Smooth muscle cell (in vitro differentiated cells): ENCODE measurements around the gene TNNC2. TPM values are rescaled to one million over a fixed set of nuclear protein-coding genes. Genes with fewer than 3 reads are reported as not detected.

Experiments
- DNase-seq: peaks from one replicate; lab custom pipeline; 2025; ENCODE audit not compliant: unreplicated experiment; lab: John Stamatoyannopoulos, UW
- H2AFZ ChIP-seq: fragments of 200-600 bp; sonication (generic); 2 replicates; pipeline ENCODE4 v1.6.0; 2016; ENCODE audit warnings: antibody characterized with exemption, low read depth, mild to moderate bottlenecking
- H3F3A ChIP-seq: fragments of 200-600 bp; sonication (generic); 2 replicates; pipeline ENCODE4 v1.6.0; 2017; ENCODE audit warnings: antibody characterized with exemption, low read depth
- H3K27ac ChIP-seq: fragments of 200-600 bp; sonication (generic); 2 replicates; pipeline ENCODE4 v1.5.1; 2016; ENCODE audit warnings: low read depth, mild to moderate bottlenecking
- H3K27me3 ChIP-seq: fragments of 200-600 bp; sonication (generic); 2 replicates; pipeline ENCODE4 v1.6.1; 2016; ENCODE audit warnings: low read depth, mild to moderate bottlenecking
- H3K36me3 ChIP-seq: fragments of 200-600 bp; sonication (generic); 2 replicates; pipeline ENCODE4 v1.5.1; 2016; ENCODE audit warnings: low read depth
- H3K4me1 ChIP-seq: fragments of 200-600 bp; sonication (generic); 2 replicates; pipeline ENCODE4 v1.5.1; 2016; ENCODE audit warnings: low read depth
- H3K4me2 ChIP-seq: fragments of 200-600 bp; sonication (generic); 2 replicates; pipeline ENCODE4 v1.6.0; 2016; ENCODE audit warnings: mild to moderate bottlenecking
- H3K4me3 ChIP-seq: fragments of 200-600 bp; sonication (generic); 2 replicates; pipeline ENCODE4 v1.5.1; 2016; ENCODE audit warnings: mild to moderate bottlenecking
- H3K79me2 ChIP-seq: fragments of 200-600 bp; sonication (generic); 2 replicates; pipeline ENCODE4 v1.6.0; 2016; ENCODE audit warnings: low read depth, mild to moderate bottlenecking
- H3K9ac ChIP-seq: fragments of 200-600 bp; sonication (generic); 2 replicates; pipeline ENCODE4 v1.6.0; 2016; ENCODE audit warnings: low read depth
- H3K9me3 ChIP-seq: fragments of 200-600 bp; sonication (generic); replicated peaks from 2 replicates; pipeline ENCODE4 v1.5.1; 2016; ENCODE audit warnings: low read depth
- H4K20me1 ChIP-seq: fragments of 200-600 bp; sonication (generic); 2 replicates; pipeline ENCODE4 v1.6.0; 2016; ENCODE audit warnings: low read depth
- WGBS: methylation state at CpG from one replicate; pipeline ENCODE4 v1.1.7; 2016; ENCODE audit warnings: low lambda C conversion rate; 5-methylcytosine and 5-hydroxymethylcytosine counted together
- polyA plus RNA-seq: library from polyadenylated mRNA; unstranded; fragments of >200 nt; fragmentation: Nextera tagmentation; extraction: Ambion mirVana; gene quantifications from 2 replicates; pipeline ENCODE4 v1.2.1, GENCODE V29; 2016
- total RNA-seq: library from RNA; depleted of rRNA; stranded (reverse); fragments of >200 nt; gene quantifications from 2 replicates; pipeline ENCODE4 v1.2.3, GENCODE V29; 2014
- TF ChIP-seq, protein P1 (sequence below): fragments of 200-600 bp; sonication (generic); IDR thresholded peaks from 2 replicates; pipeline ENCODE4 v1.5.1; 2017; ENCODE audit warnings: borderline replicate concordance, mild to moderate bottlenecking, antibody characterized with exemption; ENCODE audit not compliant: insufficient read depth, poor library complexity, severe bottlenecking

TNNC2 gene
- total and polyA plus RNA-seq, 2 experiments from 2014 or later = 0.78 to 1.7 TPM

DNA sequence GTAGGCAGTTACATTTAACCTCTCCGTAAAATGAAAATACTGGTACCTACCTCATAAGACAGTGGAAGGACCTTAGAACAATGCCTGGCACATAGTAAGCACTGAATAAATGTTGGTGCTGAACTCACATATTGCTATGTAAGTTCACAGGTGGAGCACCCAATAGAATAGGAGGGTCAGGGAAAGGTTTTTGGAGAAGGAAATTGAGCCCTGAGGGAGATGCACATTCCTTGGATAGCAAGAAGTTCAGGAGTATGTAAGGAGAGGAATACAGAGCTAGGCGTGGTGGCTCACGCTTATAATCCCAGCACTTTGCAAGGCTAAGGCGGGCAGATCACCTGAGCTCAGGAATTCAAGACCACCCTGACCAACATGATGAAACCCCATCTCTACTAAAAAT is 7.6 kb downstream of the TNNC2 start:
- H4K20me1 ChIP-seq = no peaks in the 10 kb centered on the region
- no peaks in the 10 kb centered on the region for H3K4me1 ChIP-seq
- H3K36me3 ChIP-seq = no peaks in the 10 kb centered on the region
- no peaks in the 10 kb centered on the region for H3K9me3 ChIP-seq
- no peak overlapping the region for H2AFZ ChIP-seq
- peaks cover 21% of the 10 kb centered on the region for H3F3A ChIP-seq
- peaks cover 5% of the 10 kb centered on the region for H3K79me2 ChIP-seq
- no peak overlapping the region for H3K27ac ChIP-seq
- WGBS = 75% methylated on average over 4 of the region's 4 CpGs
- TF ChIP-seq, protein P1, sequence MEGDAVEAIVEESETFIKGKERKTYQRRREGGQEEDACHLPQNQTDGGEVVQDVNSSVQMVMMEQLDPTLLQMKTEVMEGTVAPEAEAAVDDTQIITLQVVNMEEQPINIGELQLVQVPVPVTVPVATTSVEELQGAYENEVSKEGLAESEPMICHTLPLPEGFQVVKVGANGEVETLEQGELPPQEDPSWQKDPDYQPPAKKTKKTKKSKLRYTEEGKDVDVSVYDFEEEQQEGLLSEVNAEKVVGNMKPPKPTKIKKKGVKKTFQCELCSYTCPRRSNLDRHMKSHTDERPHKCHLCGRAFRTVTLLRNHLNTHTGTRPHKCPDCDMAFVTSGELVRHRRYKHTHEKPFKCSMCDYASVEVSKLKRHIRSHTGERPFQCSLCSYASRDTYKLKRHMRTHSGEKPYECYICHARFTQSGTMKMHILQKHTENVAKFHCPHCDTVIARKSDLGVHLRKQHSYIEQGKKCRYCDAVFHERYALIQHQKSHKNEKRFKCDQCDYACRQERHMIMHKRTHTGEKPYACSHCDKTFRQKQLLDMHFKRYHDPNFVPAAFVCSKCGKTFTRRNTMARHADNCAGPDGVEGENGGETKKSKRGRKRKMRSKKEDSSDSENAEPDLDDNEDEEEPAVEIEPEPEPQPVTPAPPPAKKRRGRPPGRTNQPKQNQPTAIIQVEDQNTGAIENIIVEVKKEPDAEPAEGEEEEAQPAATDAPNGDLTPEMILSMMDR = no peak
- H3K9ac ChIP-seq = no peak overlapping the region
- no peak for DNase-seq
- no peak overlapping the region for H3K4me2 ChIP-seq
- no peak overlapping the region for H3K4me3 ChIP-seq
- H3K27me3 ChIP-seq = peaks cover 6% of the 10 kb centered on the region

DNA sequence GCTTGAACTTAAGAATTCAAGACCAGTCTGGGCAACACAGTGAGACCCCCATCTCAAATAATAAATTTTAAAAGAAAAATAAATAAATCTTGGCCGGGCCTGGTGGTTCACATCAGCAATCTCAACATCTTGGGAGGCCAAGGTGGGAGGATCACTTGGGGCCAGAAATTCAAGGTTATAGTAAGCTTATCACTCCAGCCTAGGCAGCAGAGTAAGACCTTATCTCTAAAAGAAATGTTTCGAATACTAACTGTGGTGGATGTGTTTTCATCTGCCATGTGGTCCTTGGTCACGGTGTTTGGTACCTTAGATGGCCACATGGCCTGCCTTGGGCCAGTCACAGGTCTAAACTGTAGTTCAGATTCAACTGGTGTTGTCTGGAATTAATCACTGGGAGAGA is 8.9 kb downstream of the TNNC2 start:
- H3K27ac ChIP-seq = peak overlapping the region; percentile 62
- no peaks in the 10 kb centered on the region for H3K9me3 ChIP-seq
- H3K4me3 ChIP-seq = no peak overlapping the region
- 77% methylated on average over 3 of the region's 3 CpGs for WGBS
- TF ChIP-seq, protein P1 = no peak
- H3K27me3 ChIP-seq = peaks cover 4% of the 10 kb centered on the region
- H3K79me2 ChIP-seq = peaks cover 17% of the 10 kb centered on the region
- no peak overlapping the region for H3K9ac ChIP-seq
- H3F3A ChIP-seq = peaks cover 21% of the 10 kb centered on the region
- no peak overlapping the region for H2AFZ ChIP-seq
- no peaks in the 10 kb centered on the region for H3K4me1 ChIP-seq
- H4K20me1 ChIP-seq = no peaks in the 10 kb centered on the region
- DNase-seq = no peak
- H3K4me2 ChIP-seq = peak overlapping the region; percentile 47
- no peaks in the 10 kb centered on the region for H3K36me3 ChIP-seq

DNA sequence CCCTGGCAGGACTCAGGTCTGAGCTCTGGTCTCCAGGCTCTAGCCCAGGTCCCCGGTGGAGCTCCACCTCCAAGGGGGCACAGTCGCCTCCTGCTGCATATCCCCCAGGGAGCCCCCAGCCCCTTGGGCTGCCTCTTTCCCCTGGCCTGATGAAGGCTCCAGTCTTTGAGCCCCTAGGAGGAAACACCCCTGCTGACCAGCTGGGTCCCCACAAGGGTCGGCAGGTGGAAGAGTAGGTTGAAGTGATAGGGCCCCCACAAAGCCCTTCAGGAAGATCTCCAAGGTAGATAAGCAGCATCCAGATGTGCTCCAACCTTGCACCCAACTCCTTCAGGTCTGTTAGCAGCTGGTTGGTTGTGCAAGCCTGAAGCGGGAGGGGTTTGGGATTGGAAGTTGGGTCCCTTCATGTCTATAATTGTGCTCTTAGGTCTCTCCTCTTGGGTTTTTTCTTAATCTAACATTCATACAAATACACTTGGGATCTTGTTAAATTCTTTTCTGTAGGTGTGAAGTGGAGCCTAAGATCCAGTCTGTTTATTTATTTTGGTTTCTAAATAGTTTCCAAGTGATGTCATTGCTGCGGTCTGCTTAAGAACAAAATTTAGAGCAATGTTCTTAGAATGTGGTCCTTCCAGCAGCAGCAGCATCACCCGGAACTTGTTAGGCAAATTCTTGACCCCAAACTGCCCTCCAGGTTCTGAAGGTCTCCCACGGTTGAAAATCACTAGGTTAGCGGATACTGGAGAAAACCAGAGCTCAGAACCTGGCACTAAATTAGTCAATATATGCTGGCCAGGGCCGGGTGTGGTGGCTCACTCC is 9.5 kb downstream of the TNNC2 start:
- no peak overlapping the region for H3K4me3 ChIP-seq
- 54% methylated on average over 9 of the region's 9 CpGs for WGBS
- DNase-seq = no peak
- peak overlapping the region; percentile 60 for H3K9ac ChIP-seq
- H4K20me1 ChIP-seq = no peaks in the 10 kb centered on the region
- H3K27ac ChIP-seq = peak overlapping the region; percentile 62
- H3K4me2 ChIP-seq = peak overlapping the region; percentile 47
- H2AFZ ChIP-seq = no peak overlapping the region
- no peaks in the 10 kb centered on the region for H3K9me3 ChIP-seq
- no peaks in the 10 kb centered on the region for H3K27me3 ChIP-seq
- TF ChIP-seq, protein P1 = no peak
- no peaks in the 10 kb centered on the region for H3K36me3 ChIP-seq
- peaks cover 21% of the 10 kb centered on the region for H3F3A ChIP-seq
- no peaks in the 10 kb centered on the region for H3K4me1 ChIP-seq
- peaks cover 23% of the 10 kb centered on the region for H3K79me2 ChIP-seq

DNA sequence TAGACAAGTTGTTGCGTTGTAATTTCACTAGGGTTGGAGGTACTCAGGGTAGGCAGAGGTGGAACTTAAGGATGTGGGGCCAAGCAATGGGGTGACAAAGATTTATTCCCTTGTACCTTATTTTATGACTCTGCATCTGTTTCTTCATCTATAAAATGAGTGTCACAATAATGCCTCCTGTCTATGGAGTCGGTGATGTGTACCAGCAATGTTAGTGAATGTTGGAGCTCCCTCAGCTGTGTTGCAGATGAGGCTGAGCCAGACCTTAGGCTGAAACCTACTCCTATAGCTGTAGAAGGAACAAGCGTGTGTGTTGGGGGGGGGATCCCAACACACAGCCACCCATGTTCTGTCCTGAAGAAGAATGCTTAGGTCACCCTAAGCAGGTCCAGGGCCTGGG is 10.2 kb downstream of the TNNC2 start:
- no peaks in the 10 kb centered on the region for H3K27me3 ChIP-seq
- H3K4me2 ChIP-seq = no peak overlapping the region
- H2AFZ ChIP-seq = no peak overlapping the region
- H3K79me2 ChIP-seq = peaks cover 24% of the 10 kb centered on the region
- H3K9ac ChIP-seq = peak overlapping the region; percentile 60
- no peak overlapping the region for H3K4me3 ChIP-seq
- TF ChIP-seq, protein P1 = no peak
- H3K4me1 ChIP-seq = no peaks in the 10 kb centered on the region
- H3K9me3 ChIP-seq = no peaks in the 10 kb centered on the region
- peak overlapping the region; percentile 62 for H3K27ac ChIP-seq
- peaks cover 21% of the 10 kb centered on the region for H3F3A ChIP-seq
- H3K36me3 ChIP-seq = no peaks in the 10 kb centered on the region
- 90% methylated on average over 3 of the region's 3 CpGs for WGBS
- no peaks in the 10 kb centered on the region for H4K20me1 ChIP-seq
- no peak for DNase-seq
